Left kidney (tissue), 1 donor: ENCODE results near the gene SUMO4. TPM values are rescaled to one million over a fixed set of nuclear protein-coding genes. Genes with fewer than 3 reads are reported as not detected.

Source experiments
- polyA plus RNA-seq: library from polyadenylated mRNA; unstranded; fragments of 120-200 nt; gene quantifications from one replicate; pipeline ENCODE4 v1.2.1, GENCODE V29; 2013; ENCODE audit not compliant: insufficient read length

The SUMO4 gene
- polyA plus RNA-seq, 1 donor, result 1.0 TPM

Other genes starting within 250 kb of the SUMO4 start
- 98.7 TPM for gene TAB2, start 82.5 kb upstream of the SUMO4 start, polyA plus RNA-seq
- gene ZC3H12D, start 84.8 kb downstream of the SUMO4 start, polyA plus RNA-seq, result 0.70 TPM
- gene PPIL4, start 145.8 kb downstream of the SUMO4 start, polyA plus RNA-seq, result 66.2 TPM
- gene GINM1, start 166.1 kb downstream of the SUMO4 start, polyA plus RNA-seq, result 95.2 TPM
- 32.6 TPM for gene KATNA1, start 248.5 kb downstream of the SUMO4 start, polyA plus RNA-seq